DOHH2 (cell line): ENCODE results near the gene CHD5.

Source experiments
- EZH2phosphoT487 ChIP-seq: fragments of 200-600 bp; sonication (generic); IDR thresholded peaks from 2 replicates; pipeline ENCODE4 v1.6.1; 2017; ENCODE audit warnings: borderline replicate concordance, mild to moderate bottlenecking, antibody characterized with exemption, low read length, moderate library complexity, mixed read lengths
- TF ChIP-seq, protein P1 (sequence below): fragments of 200-600 bp; sonication (generic); IDR thresholded peaks from one replicate; pipeline ENCODE4 v1.5.1; 2014; ENCODE audit warnings: antibody characterized with exemption, mild to moderate bottlenecking, low read depth, low read length; ENCODE audit not compliant: poor library complexity, severe bottlenecking

DNA sequence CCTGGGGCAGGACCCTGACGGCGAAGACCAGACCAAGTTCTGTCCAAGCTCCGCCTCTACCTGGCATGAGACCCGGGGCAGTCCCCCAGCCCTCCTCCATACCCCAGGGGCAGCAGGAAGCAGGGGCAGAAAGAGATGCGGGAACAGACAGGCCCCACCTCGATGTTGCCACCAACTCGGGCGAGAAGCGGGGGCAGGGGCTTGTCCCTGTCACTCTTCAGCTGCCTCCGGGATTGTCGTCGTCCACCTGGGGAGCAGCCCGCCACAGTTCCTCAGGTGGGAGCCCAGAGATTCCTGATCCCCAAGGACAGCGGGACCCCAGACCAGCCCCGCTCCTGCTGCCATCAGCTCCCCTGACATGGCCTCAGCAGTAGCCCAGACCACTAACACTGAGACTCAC lies 54.8 kb downstream of the CHD5 start:
- TF ChIP-seq, protein P1, sequence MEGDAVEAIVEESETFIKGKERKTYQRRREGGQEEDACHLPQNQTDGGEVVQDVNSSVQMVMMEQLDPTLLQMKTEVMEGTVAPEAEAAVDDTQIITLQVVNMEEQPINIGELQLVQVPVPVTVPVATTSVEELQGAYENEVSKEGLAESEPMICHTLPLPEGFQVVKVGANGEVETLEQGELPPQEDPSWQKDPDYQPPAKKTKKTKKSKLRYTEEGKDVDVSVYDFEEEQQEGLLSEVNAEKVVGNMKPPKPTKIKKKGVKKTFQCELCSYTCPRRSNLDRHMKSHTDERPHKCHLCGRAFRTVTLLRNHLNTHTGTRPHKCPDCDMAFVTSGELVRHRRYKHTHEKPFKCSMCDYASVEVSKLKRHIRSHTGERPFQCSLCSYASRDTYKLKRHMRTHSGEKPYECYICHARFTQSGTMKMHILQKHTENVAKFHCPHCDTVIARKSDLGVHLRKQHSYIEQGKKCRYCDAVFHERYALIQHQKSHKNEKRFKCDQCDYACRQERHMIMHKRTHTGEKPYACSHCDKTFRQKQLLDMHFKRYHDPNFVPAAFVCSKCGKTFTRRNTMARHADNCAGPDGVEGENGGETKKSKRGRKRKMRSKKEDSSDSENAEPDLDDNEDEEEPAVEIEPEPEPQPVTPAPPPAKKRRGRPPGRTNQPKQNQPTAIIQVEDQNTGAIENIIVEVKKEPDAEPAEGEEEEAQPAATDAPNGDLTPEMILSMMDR: no peak
- no peak for TF ChIP-seq EZH2phosphoT487
